ENCODE results near the gene TNS3. TPM values are rescaled to one million over a fixed set of nuclear protein-coding genes. Genes with fewer than 3 reads are reported as not detected.

The TNS3 gene
- total RNA-seq, 2 experiments from 2014 or later, result not detected

DNA sequence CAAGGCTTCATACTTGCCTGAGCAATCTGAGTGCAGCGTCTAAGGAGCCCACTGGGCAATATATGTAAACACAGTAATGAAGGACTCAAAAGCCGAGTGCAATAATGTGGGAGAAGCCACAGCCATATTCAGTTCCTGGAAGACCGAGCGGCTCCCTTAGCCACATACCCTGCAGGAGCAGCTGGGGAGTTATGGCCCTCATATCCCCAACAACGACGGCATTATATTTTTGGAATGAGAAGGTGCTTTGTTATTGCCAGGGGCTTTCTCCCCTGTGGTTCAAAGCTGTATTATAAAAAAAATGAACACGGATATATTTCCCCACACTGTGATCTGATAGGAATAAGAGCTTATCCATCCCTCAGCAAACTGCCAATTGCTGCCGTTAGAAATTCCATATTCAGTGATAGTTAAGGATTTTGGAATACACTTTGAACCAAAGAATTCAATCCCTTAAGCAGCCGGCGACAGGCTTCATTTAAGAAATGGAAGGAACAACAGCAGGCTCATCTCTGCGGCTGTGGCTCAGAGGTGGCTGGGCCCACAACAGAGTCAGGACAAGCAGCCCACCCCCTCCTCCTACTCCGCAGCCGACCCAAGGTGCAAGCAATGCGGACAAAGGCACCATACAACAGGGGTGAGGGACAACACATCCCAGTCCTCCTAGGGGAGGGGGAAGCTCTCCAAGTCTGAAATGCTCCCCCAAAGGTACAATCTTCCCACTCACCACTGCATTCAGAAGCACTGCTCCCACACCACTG, 77.2 kb downstream of the TNS3 start:
- ChIA-PET CTCF (no interaction called here), POLR2A (no interaction called here)
- H3K4me3 Mint-ChIP-seq, result no peak overlapping the region
- DNase-seq, result no peak
- no peaks in the 10 kb centered on the region for H3K27me3 Mint-ChIP-seq (ENCODE audit: low read depth)
- H3K4me1 Mint-ChIP-seq (ENCODE audit: low read depth), result no peaks in the 10 kb centered on the region
- no peak overlapping the region for H3K27ac Mint-ChIP-seq
- H3K9me3 Mint-ChIP-seq (ENCODE audit: insufficient read depth), result no peaks in the 10 kb centered on the region
- H3K36me3 Mint-ChIP-seq (ENCODE audit: low read depth), result no peaks in the 10 kb centered on the region
- ATAC-seq, result no peak

DNA sequence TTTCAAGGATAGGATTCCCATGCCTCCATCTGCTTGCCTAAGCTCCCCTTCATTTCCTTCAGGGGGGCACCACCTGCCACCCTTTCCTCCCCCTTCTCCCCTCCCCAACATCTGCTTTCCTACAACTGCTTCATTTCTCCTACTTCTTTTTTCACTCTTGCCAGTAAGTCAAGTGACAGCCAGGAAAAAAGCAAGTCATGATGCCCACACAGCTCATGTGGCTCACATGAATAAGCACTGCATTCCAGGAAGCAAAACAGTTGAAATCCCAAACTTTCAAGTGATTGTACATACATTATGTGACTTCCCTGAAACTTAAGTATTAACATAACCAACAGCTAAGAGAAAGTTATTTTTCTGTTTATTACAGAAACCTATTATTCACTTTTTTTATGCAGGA, 78.6 kb downstream of the TNS3 start:
- no peaks in the 10 kb centered on the region for H3K27me3 Mint-ChIP-seq (ENCODE audit: low read depth)
- CTCF ChIA-PET, result interaction anchor here (0.6 kb wide), 1 partner anchor 755 kb away, joined by 3 read pairs; no protein-coding TSS in a partner anchor
- POLR2A ChIA-PET, result no interaction called here
- H3K9me3 Mint-ChIP-seq (ENCODE audit: insufficient read depth), result no peaks in the 10 kb centered on the region
- no peak overlapping the region for H3K4me3 Mint-ChIP-seq
- DNase-seq, result no peak
- no peak for ATAC-seq
- no peak overlapping the region for H3K27ac Mint-ChIP-seq
- H3K4me1 Mint-ChIP-seq (ENCODE audit: low read depth), result no peaks in the 10 kb centered on the region
- H3K36me3 Mint-ChIP-seq (ENCODE audit: low read depth), result no peaks in the 10 kb centered on the region

DNA sequence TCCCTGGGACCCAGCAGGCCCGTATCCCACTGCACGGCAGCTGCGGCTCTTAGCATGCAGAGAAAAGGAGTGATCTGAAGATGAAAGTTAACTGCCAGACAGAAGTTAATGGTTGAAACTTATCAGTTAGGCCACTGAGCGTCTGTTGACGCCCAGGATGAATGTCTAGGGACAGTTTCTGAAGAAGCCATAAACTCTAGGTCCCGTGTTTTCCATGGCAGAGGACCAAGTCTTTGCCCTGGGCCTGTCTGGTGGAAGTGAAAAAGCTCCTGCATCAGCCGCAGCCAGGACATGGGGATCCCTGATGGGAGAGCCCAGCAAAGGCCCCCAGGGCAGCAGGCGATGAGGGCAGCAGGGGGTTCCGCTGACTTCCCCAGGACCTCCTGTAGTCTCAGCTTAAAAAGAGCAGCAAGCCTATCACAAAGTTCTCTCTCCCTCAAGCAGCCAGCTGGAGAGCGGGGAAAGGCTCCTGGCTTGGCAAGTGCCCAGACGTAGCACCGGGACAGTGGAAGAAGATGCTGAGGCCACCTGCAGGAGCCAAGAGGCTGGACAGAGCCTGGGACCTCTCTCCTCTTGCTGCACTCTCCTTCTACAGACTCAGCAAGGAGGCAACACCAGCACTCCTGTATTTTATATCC, 79.6 kb downstream of the TNS3 start:
- ChIA-PET POLR2A (no interaction called here), CTCF (no interaction called here)
- no peak for DNase-seq

DNA sequence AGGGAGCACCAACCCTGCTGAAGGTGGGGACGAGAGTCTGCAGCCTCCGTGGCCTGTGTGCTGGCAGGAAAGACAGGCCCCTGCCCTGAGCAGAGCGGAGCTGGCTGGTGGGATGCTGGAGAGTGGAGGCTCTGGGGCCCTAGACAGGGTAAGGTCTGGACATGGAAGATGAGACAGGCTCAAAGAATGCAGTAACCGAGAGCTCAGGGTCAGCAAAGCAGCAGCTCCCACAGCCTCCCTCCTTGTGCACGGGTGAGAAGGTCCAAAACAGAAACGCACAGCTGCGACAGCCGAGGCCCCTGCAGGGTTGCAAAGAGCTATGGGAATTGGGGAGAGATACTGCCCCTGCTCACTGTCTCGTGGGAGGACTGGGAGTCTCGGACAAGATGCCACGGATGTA, 80.5 kb downstream of the TNS3 start:
- no peaks in the 10 kb centered on the region for H3K4me1 Mint-ChIP-seq (ENCODE audit: low read depth)
- no peaks in the 10 kb centered on the region for H3K36me3 Mint-ChIP-seq (ENCODE audit: low read depth)
- H3K9me3 Mint-ChIP-seq (ENCODE audit: insufficient read depth), result no peaks in the 10 kb centered on the region
- no peak overlapping the region for H3K4me3 Mint-ChIP-seq
- DNase-seq (no peak), ATAC-seq (no peak)
- no peaks in the 10 kb centered on the region for H3K27me3 Mint-ChIP-seq (ENCODE audit: low read depth)
- CTCF ChIA-PET, result interaction anchor here (0.5 kb wide), 1 partner anchor 378 kb away, joined by 3 read pairs; no protein-coding TSS in a partner anchor
- no peak overlapping the region for H3K27ac Mint-ChIP-seq
- POLR2A ChIA-PET, result no interaction called here

More for the DNA sequence above, 79.6 kb downstream of the TNS3 start:
- Mint-ChIP-seq H3K27me3 (ENCODE audit: low read depth) (no peaks in the 10 kb centered on the region), H3K36me3 (ENCODE audit: low read depth) (no peaks in the 10 kb centered on the region), H3K4me3 (no peak overlapping the region), H3K9me3 (ENCODE audit: insufficient read depth) (no peaks in the 10 kb centered on the region), H3K4me1 (ENCODE audit: low read depth) (no peaks in the 10 kb centered on the region), H3K27ac (no peak overlapping the region)
- ATAC-seq, result no peak

DNA sequence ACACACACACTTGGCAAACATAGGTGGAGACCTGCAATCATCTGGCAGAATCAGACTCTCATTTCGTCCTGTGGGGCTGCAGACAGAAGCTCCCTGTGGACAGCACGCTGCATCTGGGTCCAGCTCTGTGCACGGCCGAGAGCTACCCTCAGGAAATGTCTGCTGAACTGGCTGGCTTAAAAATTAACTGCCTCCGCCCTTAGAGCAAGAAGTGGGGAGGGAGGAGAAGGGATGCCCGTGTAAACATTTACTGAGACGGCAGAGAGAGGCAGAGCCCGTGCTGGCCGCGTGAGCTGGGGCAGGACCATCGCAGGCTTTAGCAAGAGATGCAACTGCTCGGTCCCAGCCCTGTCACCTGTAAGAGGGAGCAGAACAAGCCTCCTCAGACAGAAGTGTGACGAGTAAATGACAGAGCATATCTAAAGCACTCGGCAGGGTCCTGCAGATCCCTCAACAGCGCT, 81.8 kb downstream of the TNS3 start:
- Mint-ChIP-seq H3K27me3 (ENCODE audit: low read depth) (peaks cover 1% of the 10 kb centered on the region), H3K36me3 (ENCODE audit: low read depth) (no peaks in the 10 kb centered on the region), H3K4me3 (no peak overlapping the region), H3K27ac (no peak overlapping the region), H3K9me3 (ENCODE audit: insufficient read depth) (no peaks in the 10 kb centered on the region), H3K4me1 (ENCODE audit: low read depth) (no peaks in the 10 kb centered on the region)
- ATAC-seq, result no peak
- no peak for DNase-seq
- POLR2A ChIA-PET, result no interaction called here
- CTCF ChIA-PET, result no interaction called here

DNA sequence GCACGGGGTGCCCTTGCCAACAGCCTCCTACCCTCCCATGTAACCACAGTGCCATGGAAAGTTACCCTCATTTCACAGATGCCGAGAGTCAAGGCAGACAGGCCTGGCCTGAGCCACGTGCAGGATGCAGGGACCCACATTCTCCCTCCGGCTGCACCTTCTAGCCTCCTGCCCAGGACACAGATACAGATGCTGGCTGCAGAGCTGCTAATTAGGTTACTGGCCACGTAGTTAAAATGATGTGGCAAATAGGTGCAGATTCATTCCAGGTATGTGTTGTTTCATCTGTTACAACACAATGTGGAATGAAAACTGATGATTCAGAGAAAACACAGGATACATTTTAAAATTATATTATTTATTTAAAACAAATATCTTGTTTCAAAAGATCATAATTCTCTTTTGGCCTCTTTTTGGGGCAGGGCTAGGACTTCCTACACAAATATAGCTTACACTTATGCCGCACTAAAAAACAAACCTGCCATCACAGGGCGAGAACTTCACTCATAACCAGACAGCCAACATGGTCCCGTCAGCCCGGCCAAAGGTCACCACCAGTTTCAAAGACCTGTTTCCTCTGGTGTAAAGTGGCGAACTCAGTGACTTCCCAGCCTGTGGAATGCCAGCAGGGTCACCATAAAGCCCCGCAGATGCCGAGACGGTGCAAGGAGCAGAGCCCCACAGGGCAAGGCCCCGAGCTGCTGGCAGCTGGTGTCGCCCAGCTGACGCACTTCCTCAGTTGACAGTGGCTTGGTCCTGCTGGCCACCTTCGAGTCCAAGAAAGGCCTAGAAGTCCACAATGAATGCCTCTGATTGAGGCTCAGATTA, 83.5 kb downstream of the TNS3 start:
- Mint-ChIP-seq H3K27me3 (ENCODE audit: low read depth) (peaks cover 2% of the 10 kb centered on the region), H3K36me3 (ENCODE audit: low read depth) (no peaks in the 10 kb centered on the region), H3K9me3 (ENCODE audit: insufficient read depth) (no peaks in the 10 kb centered on the region), H3K27ac (no peak overlapping the region), H3K4me3 (no peak overlapping the region), H3K4me1 (ENCODE audit: low read depth) (no peaks in the 10 kb centered on the region)
- ChIA-PET CTCF (no interaction called here), POLR2A (no interaction called here)
- DNase-seq (no peak), ATAC-seq (no peak)

DNA sequence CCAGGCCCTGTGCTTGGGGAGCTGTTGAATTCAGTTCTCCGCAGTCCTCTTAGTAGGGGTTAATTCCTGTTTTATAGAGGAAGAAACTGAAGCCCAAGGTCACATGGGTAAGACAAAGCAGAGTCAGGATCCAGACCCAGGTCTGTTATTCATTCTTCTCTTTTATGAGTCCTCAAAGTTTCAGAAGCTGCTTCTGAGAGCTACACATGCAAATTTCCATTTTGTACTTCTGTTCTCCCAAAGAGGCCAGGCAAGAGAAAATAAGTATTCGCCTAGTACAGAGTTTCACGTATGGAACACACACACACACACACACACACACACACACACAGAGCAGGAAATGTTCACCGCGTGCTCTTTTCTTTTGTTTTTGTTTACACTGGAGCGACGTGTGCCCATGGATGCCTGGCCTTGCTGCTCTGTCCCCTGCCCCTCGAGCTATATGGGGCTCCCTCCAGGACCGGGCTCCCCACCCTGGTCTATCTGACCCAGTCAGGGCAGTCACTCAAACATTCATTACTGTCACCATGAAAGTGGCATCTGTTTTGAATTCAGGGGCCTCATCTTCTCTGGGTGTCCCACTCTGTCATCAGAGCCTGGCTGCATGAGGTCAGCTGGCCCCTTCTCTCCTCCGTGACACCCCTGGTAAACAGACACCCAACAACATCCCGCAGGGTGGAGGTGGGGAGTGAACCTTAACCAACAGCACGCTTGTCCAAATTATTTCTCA, 84.4 kb downstream of the TNS3 start:
- H3K4me3 Mint-ChIP-seq, result no peak overlapping the region
- ChIA-PET POLR2A (no interaction called here), CTCF (no interaction called here)
- H3K27ac Mint-ChIP-seq, result no peak overlapping the region
- no peaks in the 10 kb centered on the region for H3K4me1 Mint-ChIP-seq (ENCODE audit: low read depth)
- no peaks in the 10 kb centered on the region for H3K9me3 Mint-ChIP-seq (ENCODE audit: insufficient read depth)
- ATAC-seq, result no peak
- no peaks in the 10 kb centered on the region for H3K36me3 Mint-ChIP-seq (ENCODE audit: low read depth)
- peaks cover 2% of the 10 kb centered on the region for H3K27me3 Mint-ChIP-seq (ENCODE audit: low read depth)
- no peak for DNase-seq

DNA sequence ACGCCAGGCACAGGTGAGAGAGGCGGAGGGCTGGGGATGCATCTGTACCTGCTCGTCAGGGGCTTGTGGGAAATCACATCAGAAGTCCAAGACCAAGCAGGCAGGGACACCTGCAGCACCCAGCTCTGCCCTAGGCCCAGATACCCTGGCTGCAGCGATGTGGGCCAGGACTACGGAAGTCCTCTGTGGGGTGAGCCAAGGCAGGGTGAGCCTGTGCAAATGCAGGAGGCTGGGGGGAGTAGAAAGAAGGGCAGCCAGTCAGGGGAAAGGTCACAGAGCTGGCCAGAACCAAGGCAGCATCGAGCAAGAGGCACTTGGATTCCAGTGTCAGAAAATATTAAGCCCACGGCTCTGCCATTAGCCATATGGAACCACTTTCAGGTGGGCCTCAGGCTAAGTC, 85.2 kb downstream of the TNS3 start:
- H3K4me3 Mint-ChIP-seq, result no peak overlapping the region

DNA sequence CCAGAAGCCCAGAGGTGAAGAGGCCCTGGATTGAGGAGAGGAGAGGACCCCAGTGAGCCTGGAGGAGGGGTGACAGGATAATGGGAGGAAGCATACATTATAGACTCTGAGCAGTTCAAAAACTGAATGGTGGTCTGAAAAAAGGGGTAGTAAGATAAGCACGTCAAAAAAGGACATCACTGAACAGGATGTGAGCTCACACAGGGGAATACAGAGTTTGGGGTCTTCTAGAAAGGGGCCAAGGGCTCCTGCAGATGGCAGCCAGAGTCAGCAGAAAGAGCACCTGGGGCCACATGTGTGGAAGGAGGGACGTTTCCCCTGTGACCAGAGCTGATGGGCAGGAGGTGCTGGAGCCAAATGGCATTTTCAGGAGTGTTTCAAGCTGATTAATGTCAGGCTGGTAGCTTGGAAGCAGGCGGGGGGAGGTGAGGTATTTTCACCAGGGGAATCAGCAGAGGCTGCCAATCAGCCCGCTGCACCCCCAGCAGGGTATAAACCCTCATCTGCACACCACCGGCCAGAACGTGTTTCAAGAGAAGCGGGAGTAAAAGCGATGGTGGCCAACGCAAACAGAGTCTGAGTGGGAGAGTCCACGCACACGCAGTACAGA, 85.8 kb downstream of the TNS3 start:
- Mint-ChIP-seq H3K4me1 (ENCODE audit: low read depth) (no peaks in the 10 kb centered on the region), H3K27me3 (ENCODE audit: low read depth) (peaks cover 2% of the 10 kb centered on the region), H3K9me3 (ENCODE audit: insufficient read depth) (no peaks in the 10 kb centered on the region), H3K27ac (no peak overlapping the region), H3K36me3 (ENCODE audit: low read depth) (no peaks in the 10 kb centered on the region), H3K4me3 (no peak overlapping the region)
- DNase-seq (no peak), ATAC-seq (no peak)
- ChIA-PET CTCF (no interaction called here), POLR2A (no interaction called here)

More for the DNA sequence above, 85.2 kb downstream of the TNS3 start:
- no peak for ATAC-seq
- no peak overlapping the region for H3K27ac Mint-ChIP-seq
- H3K27me3 Mint-ChIP-seq (ENCODE audit: low read depth), result peaks cover 2% of the 10 kb centered on the region
- H3K36me3 Mint-ChIP-seq (ENCODE audit: low read depth), result no peaks in the 10 kb centered on the region
- H3K4me1 Mint-ChIP-seq (ENCODE audit: low read depth), result no peaks in the 10 kb centered on the region
- H3K9me3 Mint-ChIP-seq (ENCODE audit: insufficient read depth), result no peaks in the 10 kb centered on the region
- no peak for DNase-seq
- POLR2A ChIA-PET, result no interaction called here
- CTCF ChIA-PET, result no interaction called here

DNA sequence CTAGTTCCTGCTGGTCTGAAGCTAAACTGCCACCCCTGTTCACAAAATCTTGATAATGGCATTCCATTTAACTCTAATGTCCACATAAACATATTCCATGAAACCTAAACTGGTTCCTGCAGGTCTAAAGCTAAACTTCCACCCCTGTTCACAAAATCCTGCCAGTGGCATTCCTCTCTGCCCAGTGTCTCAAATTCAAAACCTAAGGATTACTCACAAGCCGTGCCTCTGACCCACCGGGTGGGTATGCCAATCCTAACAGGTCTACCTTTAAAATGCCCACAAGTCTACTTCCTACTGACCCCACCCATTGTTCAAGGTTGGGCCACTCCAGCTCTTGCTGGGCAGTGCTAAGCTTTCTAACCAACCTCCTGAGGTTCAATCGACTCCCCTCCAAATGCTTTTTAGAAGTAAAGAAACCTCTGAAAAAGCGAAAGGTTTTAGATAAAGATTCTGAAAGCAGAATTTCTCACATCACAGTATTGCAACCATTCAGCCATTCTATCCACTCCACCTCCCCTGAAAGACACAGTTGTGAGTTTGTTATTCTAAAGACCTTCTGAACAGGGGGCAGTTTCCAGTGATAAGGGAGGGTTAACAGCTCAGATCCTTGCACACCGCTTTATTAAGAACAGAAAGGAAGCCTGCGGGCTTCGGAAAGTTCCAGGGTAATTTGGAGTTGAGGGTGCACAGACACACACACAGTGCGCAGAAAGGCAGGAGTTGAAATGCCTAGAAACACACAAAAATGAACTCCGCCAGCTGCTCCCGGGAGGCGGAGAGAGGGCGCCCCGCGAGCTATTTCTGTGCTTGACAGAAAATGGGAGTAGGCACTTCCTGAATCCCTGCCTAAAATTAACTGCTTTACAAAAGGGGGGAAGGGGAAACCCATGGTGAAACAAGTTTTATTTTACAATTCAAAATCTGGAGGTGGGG, 87.7 kb downstream of the TNS3 start:
- CTCF ChIA-PET, result no interaction called here
- no peak for ATAC-seq

More for the DNA sequence above, 87.7 kb downstream of the TNS3 start:
- no peak for DNase-seq
- no peak overlapping the region for H3K27ac Mint-ChIP-seq
- H3K9me3 Mint-ChIP-seq (ENCODE audit: insufficient read depth), result no peaks in the 10 kb centered on the region
- peaks cover 2% of the 10 kb centered on the region for H3K27me3 Mint-ChIP-seq (ENCODE audit: low read depth)
- POLR2A ChIA-PET, result no interaction called here
- H3K4me3 Mint-ChIP-seq, result no peak overlapping the region
- no peaks in the 10 kb centered on the region for H3K4me1 Mint-ChIP-seq (ENCODE audit: low read depth)
- H3K36me3 Mint-ChIP-seq (ENCODE audit: low read depth), result no peaks in the 10 kb centered on the region

Measured in activated CD8-positive, alpha-beta T cell treated with anti-CD3 and anti-CD28 coated beads, Interleukin-2, amount 10 ng/mL, durations not matched to agents 7 days and 5 days (primary cell).